HG02623 (cell line): ENCODE measurements around the gene DEFB132.

Source experiments
- ATAC-seq: cut with Tn5 transposase; IDR thresholded peaks from one replicate; pipeline ENCODE4 v1.9.1; 2021; ENCODE audit warnings: moderate library complexity; ENCODE audit not compliant: unreplicated experiment

DEFB132 gene

DNA sequence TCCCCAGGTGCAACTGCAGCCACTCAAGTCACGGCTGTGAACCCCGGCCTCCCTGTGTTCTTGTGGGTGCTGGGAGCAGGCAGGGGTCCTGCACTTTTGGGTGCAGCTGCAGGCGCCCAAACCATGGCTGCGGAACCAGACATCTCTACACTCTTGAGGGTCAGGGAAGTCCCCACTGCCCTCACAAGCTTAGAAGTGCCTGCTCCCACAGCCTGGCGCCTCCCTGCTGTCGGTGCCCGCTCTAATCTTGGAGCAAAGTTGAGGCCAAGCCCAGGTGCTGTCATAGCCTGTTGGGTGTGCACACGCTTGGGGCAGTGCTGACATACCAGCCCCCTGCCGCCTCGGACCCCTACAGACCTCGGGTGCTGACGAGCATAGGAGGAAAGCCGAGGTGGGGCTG lies 6.2 kb downstream of the DEFB132 start:
- ATAC-seq = no peak

DNA sequence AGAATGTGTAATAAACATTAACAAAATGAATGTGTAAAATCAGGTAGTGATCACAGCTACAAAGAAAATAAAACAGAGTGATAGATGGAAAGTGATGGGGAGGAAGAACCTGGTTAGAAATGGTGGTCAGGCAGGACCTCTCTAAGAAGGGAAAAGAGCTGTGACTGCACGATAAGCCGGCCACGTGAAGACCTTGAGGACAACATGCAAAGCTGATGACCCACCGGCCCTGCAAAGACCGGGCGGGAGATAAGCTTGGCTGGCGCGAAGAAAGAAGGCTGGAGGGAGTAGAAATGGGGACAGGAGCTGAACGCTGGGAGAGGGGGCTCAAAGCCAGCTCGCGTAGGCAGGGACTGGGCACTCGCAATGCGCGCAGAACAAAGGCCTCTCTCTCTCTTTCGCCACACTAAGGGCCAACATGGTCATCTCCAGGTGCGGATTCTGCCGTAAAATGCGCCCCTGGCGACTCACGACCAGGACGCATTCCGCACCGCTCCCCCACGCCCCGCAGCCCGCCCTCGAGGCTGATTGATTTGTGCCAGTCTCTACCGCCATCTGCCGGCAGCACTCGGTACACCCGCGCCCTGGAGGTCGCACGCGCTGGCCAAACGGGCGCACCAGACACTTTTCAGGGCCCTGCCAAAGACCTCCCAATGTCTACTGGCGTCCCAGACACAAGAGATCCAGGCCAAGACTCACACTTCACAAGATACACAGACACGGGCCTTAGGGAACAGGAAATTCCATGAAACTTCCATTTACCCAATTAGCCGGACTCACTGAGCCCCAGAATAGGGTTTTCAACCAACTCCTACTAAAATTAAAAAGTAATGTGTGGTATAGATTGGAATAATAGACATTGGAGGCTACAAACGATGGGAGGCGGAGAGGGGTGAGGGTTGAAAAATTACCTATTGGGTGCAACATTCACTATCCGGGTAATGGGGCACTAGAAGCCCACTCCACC lies 9.4 kb downstream of the DEFB132 start:
- peak; percentile 85 for ATAC-seq

DNA sequence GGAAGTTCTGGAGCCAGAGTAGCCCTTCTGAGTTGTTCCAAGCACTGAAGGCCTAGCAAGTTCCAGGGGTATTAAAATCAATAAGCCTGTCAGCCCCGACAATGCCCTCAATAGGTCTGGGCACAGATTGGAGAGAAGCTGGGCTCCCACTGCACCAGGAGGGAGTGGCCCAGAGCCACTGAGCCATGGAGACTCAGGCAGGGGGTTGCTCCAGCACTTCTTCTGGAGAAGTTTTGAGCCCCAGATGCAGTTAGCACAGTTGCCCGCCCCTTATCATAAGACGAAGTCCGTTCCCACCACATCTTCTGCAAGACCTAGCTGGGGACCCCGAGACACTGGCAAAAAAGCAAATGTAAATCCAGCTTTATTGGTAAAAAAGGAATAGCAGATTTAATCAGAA lies 13.0 kb downstream of the DEFB132 start:
- ATAC-seq = no peak

DNA sequence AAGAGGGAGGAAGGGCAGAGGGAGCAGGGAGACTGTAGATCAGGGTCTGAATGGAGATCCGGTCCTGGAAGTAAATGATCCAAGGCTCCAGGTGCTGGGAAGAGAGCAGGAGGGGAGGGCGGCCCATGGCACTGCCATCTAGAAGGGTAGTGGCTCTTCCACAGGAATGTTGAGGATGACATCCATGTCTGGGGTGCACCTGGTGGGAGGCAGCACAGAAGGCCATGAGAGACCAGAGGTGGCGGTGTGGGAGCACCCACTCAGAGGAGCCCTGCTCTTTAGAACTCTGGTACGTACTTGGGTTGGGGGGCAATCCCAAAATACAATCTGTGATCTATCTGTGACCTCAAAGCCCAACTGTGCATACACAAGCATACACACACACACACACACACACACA lies 13.5 kb downstream of the DEFB132 start:
- ATAC-seq = no peak

DNA sequence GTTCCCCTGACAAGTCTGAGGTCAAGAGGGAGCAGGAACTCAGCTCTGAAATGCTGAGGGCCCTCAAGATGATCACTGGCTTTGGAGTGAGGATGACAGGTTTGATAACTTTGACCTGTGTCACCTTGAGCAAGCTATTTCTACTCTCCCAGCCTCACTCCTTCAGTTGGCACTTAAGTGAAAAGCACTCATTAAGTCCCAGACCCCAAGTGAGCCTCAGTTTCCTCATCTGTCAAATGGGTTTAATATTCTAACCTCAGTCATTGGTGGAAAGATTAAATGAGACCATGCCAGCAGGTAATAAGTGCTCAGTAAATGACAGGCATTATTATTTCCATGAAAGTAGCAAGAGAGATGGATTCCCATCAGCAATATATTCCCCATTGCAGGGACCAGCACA lies 14.0 kb downstream of the DEFB132 start:
- no peak for ATAC-seq

DNA sequence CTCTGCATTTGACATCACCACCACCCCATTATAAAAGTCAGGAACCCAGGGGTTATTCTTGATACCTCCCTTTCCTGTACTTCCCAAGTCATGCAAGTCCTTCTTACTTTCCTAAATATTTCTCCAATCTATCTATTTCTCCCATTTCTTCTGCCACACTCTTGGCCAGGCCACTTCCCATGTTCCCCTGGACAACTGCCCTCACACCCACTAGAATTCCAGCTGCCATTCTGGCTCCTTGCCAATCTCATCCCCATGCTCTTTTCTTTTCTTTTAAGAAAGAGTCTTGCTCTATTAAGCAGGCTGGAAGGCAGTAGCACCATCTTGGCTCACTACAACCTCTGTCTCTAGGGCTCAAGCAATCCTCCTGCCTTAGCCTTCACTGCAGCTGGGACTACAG lies 15.2 kb downstream of the DEFB132 start:
- ATAC-seq = no peak

DNA sequence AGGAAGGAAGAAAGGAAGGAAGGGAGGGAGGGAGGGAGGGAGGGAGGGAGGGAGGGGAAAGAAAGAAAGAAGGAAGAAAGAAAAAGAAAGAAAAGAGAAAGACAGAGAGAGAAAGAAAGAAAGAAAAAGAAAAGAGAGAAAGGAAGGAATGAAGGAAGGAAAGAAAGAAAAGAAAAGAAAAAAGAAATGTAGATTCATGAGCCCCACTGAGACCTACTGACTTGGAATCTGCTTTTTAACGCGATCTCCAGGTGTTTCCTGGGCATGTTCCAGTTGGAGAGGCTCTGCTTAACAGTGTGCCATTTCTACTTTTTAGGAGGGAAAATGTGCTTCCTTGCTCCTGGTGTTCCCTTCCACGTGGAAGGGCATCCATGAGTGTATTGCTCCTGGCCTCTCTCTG lies 16.4 kb downstream of the DEFB132 start:
- no peak for ATAC-seq

DNA sequence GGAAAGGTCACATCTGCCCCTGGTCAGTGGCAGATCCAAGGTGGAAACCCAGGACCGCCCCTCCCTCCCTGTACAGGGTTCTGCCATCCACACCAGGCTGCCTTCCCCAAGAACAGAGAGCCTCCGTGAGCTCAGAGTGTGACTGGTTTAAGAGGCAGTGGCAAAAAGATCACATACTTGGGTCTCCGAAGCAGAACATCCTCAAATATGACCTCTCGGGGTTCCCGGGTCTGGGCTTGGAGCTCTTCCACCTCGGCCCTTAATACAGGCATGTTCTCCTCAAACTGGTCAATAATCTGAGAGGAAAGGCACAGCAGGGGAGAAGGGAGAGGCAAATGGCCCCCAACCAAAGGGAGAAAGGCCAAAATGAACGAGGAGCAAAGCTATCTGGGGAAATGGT lies 18.3 kb downstream of the DEFB132 start:
- no peak for ATAC-seq

DNA sequence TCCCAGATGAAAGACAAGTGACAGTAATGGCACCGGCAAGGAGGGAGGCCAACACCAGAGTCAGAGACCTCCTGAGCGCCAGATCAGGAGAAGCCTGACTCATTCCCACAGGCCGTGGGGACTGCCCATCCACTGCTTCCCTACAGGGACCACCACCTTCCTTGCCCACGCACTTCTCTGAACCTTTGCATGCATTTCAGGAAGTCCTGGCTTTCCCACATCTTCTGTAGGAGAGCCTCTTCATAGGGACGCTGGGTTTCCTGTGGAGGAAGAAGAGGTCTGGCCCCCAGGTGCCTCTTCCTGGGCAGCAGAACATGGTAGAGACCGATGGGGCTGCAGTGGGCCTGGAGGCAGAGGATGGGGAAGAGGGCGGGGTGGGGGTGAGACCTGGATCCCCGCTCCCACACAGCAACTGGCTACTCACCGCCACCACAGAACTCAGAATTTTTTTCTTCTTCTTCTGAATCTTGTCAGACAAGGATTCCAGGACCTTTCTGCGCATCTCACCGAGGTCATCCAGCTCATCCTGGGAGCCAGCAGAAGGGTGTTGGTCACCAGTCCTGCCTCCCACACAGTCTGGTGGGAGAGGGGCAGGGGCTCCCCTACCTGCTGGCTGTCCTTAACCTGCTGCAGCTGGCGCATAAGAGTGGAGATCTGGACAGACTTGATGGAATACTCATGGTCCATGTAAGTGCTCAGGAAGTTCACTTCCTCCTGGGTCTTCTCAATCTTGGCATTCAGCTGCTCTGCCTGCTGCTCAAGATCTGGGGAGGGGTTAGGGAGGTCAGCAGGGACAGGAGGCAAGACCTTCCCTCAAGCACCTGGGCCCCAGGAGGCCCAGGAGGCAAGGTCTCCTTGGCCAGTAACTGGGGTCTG lies 19.3 kb downstream of the DEFB132 start:
- no peak for ATAC-seq

DNA sequence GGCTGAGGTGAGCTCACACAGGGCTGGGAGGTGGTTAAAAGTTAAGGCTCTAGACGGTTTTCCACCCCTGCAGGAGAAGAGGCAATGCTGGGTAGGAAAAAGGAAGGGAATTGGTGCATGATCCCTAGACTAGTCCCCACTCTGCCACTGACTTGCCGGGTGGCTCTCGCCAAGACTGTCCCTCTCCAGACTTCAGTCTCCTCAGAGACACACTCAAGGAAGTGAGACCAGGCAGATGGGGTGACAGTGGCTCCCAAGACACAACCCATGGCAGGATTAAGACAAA lies 19.9 kb downstream of the DEFB132 start:
- no peak for ATAC-seq

DNA sequence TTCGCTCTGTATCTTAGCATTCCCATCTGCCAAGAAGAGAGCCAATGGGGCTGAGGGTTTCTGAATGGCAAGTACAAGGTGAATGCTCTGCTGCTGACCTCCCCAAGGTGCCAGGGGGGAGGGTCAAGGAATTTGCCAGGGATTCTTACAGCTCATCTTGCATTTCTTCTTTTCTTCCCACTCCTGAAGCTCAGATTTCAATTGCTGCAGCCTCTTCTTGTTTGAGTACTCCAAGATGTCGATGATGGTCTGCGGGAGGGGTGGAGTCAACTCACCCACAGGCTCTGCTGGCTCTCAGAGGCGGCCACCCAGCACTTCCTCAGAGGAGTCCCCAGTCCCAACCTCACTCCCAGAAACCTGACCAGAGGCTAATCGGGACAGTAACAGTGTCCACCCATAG lies 20.7 kb downstream of the DEFB132 start:
- no peak for ATAC-seq

DNA sequence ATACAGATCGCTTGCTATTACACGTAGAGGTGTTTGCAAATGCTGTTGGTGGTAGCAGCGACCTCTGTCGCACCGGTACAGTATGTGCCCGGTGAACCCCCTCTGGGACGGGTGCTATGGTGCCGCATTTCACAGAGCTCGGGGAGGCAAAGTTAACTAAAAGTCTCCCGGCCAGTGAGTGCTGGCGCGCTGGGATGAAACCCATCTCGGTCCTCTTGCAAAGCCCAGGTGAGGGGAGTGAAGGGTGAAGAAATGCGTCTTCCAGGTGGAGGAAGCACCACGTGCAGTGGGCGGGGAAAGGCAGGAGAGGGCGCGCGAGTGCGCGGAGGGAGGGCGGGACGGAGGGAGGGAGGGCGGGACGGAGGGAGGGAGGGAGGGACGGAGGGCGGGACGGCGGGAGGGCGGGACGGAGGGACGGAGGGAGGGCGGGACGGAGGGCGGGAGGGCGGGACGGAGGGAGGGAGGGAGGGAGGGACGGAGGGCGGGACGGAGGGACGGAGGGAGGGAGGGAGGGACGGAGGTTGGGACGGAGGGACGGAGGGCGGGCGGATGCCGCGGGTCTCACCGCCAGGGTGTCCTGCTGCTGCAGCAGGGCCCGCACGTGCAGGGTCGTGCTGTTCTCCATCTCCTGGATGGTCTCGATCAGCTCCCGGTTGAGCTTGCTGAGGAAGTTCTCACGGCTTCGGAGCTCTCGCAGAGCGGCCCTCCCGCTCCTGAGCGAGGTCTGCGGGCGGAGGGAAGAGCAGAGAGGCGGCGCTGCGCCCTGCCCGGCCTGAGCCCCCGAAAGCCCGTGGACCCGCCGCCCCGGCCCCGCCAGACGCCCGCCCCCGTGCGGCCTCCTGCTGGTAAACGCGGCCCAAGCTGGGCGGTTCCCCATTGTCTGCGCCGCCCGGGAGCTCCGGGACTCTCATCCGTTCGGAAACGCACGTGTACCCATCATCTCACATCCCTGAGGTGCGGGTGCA lies 21.4 kb downstream of the DEFB132 start:
- ATAC-seq = no peak

DNA sequence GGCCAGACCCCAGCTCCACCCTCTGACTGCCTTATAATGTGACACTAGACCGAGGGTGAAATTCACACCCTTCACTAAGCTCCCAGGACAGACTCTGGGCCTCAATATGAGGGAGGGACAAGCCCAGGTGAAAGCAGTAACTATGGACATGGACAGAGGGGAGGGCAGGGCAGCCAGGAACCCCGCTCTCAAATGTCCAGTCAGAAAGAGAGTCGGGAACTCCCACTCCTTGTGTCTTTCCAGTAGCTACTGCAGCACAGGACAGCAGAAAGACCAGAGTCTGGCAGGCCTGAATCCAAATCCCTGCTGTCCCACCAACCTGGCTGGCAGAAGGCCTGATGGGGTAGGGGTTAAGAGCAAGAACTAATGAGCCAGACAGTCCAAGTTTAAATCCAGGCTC lies 26.6 kb downstream of the DEFB132 start:
- no peak for ATAC-seq

DNA sequence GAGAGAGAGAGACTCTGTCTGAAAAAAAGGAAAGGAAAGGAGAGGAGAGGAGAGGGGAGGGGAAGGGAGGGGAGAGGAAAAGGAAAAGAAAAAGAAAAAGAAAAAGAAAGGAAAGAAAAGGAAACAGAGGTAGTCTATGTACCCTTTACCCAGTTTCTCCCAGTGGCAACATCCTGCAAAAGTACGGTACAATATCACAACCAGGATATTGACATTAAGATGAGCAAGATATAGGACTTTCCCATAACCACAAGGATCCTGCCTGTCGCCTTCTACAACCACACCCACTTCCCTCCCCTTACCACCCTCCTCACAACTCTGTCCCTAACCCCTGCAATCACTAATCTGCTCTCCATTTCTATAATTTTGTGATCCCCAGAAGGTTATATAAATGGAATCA lies 29.0 kb downstream of the DEFB132 start:
- no peak for ATAC-seq

DNA sequence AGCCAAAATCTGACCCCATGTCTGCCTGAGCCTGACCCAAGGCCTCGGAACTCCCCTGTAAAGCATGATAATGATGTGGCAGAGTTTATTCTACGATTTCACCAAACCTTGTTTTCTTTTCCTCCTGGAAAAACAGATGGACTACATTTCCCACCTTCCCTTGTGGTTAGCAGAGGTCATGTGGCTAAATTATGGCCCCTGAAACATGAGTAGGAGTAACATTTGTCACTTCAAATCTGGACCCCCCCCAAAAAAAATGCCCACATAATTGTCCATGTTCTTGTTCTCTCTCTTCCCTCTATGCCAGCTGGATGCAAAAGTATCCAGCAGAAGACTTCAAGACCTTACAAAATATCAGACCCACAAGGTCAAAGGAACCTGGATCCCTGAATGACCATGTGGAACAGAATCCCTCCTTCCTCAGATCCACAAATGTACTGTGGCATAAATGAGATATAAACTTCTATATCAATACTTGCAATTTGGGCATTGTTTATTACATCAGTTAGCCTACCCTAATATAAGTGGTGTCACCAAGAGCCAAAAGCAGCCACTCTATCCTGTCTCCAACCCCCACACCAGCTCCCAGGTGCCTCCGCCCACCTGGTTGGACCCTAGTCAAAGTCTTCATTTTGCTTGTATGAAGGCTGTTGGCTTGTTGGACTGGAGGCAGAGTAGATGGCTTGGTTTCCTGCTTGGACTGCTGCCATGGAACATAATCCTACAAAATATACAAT lies 31.6 kb downstream of the DEFB132 start:
- ATAC-seq = no peak

DNA sequence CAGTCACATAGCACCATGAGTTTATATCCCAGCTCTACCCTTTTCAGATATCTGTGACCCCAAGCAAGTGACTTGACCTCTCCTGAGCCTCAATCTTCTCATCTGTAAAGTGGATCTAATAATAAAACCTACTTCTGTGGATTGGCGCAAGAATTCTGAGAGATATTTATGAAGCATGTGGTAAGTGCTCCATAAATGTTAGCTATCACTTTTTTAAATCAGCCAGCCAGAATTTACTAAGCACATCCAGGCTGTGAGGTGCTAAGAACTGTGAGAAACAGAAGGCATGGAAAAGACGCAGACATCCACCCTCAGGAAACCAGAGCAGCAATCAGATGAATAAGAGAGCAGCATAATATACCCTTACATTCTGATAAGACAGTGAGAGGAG lies 32.2 kb downstream of the DEFB132 start:
- no peak for ATAC-seq

DNA sequence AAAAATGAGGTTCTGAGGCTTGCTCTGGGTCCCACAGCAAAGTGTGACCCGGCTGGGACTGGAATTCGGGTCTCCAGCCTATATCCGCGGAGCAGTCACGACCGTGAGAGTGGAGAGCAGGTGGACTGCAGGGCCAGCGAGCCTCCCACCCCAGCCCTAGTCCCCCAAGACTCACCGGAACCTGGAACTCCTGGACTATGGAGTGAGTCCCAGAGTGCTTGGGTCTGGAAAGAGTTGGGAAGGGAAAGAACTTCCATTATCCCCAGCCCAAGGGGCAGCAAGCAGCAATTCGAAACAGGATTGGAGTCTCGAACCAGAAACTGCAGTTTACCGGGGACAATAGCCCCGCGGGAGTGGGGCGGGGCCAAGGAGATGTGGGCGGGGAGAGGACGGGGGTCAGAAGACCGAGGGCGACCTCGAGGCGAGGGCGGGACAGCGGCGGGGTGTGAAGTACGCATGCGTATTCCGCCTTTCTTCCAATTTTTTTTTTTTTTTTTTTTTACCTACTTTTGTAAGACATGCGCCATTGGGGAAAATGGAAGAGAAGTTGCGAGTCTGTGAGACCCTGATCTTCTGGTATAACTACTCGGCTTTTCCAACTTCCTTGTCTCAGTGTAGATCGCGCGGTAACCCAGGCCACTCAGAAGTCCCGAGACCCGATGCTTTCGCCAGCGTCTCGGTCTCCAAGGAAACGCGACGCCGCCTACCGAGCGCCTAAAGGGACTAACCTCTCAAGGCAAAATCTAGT lies 32.7 kb downstream of the DEFB132 start, which contains the start of gene C20orf96:
C20orf96 (minus strand) TSS at position 667 of the 748 bp plus-strand sequence; CDS start at position 527, 140 bp downstream.
- ATAC-seq = peak; percentile 79

DNA sequence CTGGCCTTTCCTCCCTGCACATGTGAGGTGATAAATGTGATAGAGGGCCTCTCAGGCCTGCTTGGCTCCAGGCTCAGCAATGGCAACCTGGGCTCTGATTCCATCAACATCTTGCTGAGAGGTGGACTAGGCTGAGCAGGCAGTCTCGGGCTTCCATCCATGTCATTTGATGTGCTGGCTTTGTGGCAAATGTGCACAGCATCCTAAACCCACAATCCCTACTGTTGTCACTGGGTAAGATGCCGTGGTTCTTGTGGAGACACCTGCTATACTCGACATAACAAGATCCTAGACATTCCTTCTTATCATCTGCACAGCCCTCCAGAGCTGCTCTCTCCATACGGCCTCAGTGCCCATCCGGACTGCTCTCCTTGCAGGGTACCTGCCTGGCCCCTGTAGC lies 37.1 kb downstream of the DEFB132 start:
- no peak for ATAC-seq

DNA sequence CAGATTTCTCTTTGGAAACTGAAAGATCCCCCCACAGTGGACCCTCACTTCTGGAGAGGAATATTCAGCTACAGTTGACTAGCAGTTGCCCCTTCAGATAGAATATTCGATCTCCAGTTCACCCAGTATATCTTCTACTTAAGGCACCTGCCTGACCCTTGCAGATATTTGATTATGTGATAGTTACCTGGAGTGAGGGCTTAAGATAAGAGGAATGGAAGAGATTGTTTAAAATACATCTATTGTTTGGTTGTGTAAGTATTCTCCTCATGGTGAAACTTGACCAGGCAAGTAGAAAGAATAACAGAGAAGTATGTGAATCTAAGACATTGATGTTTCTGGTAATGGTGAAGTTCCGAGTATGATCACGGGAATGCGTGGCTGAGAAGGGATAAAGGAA lies 38.3 kb downstream of the DEFB132 start:
- ATAC-seq = no peak
